ENCODE results near the gene CLIP4.

DNA sequence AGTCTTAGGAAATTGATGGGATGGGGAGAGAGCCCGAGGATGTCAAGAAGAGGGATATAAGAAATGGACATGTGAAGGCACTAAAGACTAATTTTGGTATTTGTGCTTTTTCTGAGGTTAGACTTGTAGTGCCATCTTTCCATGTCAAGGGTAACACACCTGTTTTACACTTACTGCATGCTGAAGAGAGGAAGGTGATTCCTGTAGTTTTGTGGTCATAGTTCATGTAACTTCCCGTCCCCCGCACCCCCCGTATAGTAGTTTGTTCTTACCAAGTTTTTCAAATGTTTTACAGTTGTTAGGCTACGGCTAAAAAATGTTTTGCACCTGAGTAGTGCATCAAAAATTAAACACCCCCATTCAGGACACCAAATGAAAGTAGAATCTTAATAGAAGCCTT, 73.8 kb downstream of the CLIP4 start:
- TF ChIP-seq POLR2AphosphoS5 (IDR thresholded peaks at IDR 0.05) = no peak
- no peak for TF ChIP-seq POLR2A (IDR thresholded peaks at IDR 0.05)
